SK-N-SH (cell line): ENCODE measurements around the gene AQP3. TPM values are rescaled to one million over a fixed set of nuclear protein-coding genes. Genes with fewer than 3 reads are reported as not detected.
A peak's percentile ranks its signal among the peaks of the same experiment; 100 is the strongest.

Source experiments
- CTCF ChIA-PET: fragments of 300-600, 350-600 bp; formaldehyde crosslinking; extraction: SDS; loops from one replicate; lab custom pipeline; 2021; lab: Yijun Ruan, JAX
- POLR2A ChIA-PET: fragments of 350-600 bp; sonication (Branson Sonifier 250); formaldehyde crosslinking; extraction: SDS; loops from one replicate; lab custom pipeline; 2020; ENCODE audit warnings: antibody characterized with exemption, inconsistent platforms; lab: Yijun Ruan, JAX
- DNase-seq: peaks from one replicate; pipeline ENCODE4 v3.0.0; 2012
- H2AFZ ChIP-seq: fragments of 200-600 bp; sonication (generic); 2 replicates; pipeline ENCODE4 v1.8.1; 2016; ENCODE audit warnings: antibody characterized with exemption, mild to moderate bottlenecking, low read depth
- H3F3A ChIP-seq: fragments of 200-600 bp; sonication (generic); replicated peaks from 2 replicates; pipeline ENCODE3; 2016; ENCODE audit warnings: antibody characterized with exemption, mild to moderate bottlenecking; ENCODE audit not compliant: insufficient read depth
- H3K27ac ChIP-seq, 2 experiments: fragments of 200-500 bp in 1 of 2; fragments of 200-600 bp in 1 of 2; sonication (Bioruptor generic) in 1 of 2; sonication (generic), shearing (Covaris generic) in 1 of 2; 2 replicates each; pipeline versions ENCODE4 v1.5.1 to v1.6.1; 2014 to 2016; ENCODE audit warnings: low read depth in 2 of 2, inconsistent platforms in 1 of 2, low read length in 1 of 2, mild to moderate bottlenecking in 1 of 2, mixed read lengths in 1 of 2
- H3K27me3 ChIP-seq: fragments of 200-600 bp; sonication (generic), shearing (Covaris generic); 2 replicates; pipeline ENCODE4 v1.6.1; 2016; ENCODE audit warnings: mixed run types; ENCODE audit not compliant: insufficient read depth
- H3K36me3 ChIP-seq, 2 experiments: fragments of 200-500 bp in 1 of 2; fragments of 200-600 bp in 1 of 2; sonication (Bioruptor generic) in 1 of 2; sonication (generic) in 1 of 2; replicated peaks in 1 of 2; 2 replicates each; pipeline versions ENCODE3 to v1.5.1; 2014 to 2016; ENCODE audit warnings: low read length in 1 of 2, mild to moderate bottlenecking in 1 of 2; ENCODE audit not compliant: insufficient read depth in 2 of 2, control insufficient read depth in 1 of 2
- H3K4me1 ChIP-seq, 2 experiments: fragments of 200-500 bp in 1 of 2; fragments of 200-600 bp in 1 of 2; sonication (Bioruptor generic) in 1 of 2; sonication (generic), shearing (Covaris generic) in 1 of 2; 2 replicates each; pipeline versions ENCODE4 v1.5.1 to v1.6.1; 2014 to 2016; ENCODE audit warnings: low read depth in 1 of 2, low read length in 1 of 2, mixed run types in 1 of 2; ENCODE audit not compliant: insufficient read depth in 2 of 2, control insufficient read depth in 1 of 2
- H3K4me2 ChIP-seq: fragments of 200-600 bp; sonication (generic), shearing (Covaris generic); 2 replicates; pipeline ENCODE4 v1.6.1; 2017; ENCODE audit warnings: mixed run types
- H3K4me3 ChIP-seq, 2 experiments: fragments of 200-500 bp in 1 of 2; fragments of 200-600 bp in 1 of 2; sonication (Bioruptor generic) in 1 of 2; sonication (generic), shearing (Covaris generic) in 1 of 2; 2 replicates each; pipeline versions ENCODE4 v1.5.1 to v1.8.1; 2014 to 2016; ENCODE audit warnings: low read depth in 2 of 2, inconsistent platforms in 1 of 2, low read length in 1 of 2, mild to moderate bottlenecking in 1 of 2, mixed read lengths in 1 of 2, moderate library complexity in 1 of 2
- H3K79me2 ChIP-seq: fragments of 200-600 bp; sonication (generic); 2 replicates; pipeline ENCODE4 v1.8.1; 2017; ENCODE audit warnings: mild to moderate bottlenecking; ENCODE audit not compliant: insufficient read depth
- H3K9ac ChIP-seq: fragments of 200-600 bp; sonication (generic); 2 replicates; pipeline ENCODE4 v1.6.1; 2017; ENCODE audit warnings: mixed run types
- H3K9me2 ChIP-seq: fragments of 200-600 bp; sonication (generic); 2 replicates; pipeline ENCODE4 v1.6.1; 2017; ENCODE audit warnings: mixed run types
- H3K9me3 ChIP-seq: fragments of 200-600 bp; sonication (generic); 2 replicates; pipeline ENCODE4 v1.6.1; 2017; ENCODE audit warnings: mixed run types, mild to moderate bottlenecking, moderate library complexity
- H4K20me1 ChIP-seq: fragments of 200-600 bp; sonication (generic); 2 replicates; pipeline ENCODE4 v1.6.1; 2017; ENCODE audit warnings: mild to moderate bottlenecking, mixed run types; ENCODE audit not compliant: insufficient read depth
- CHD2 ChIP-seq: fragments of 150-350 bp; IDR thresholded peaks from 2 replicates; pipeline ENCODE4 v1.6.1; 2018; ENCODE audit warnings: low read length; ENCODE audit not compliant: partially characterized antibody
- EP300 ChIP-seq, 2 experiments: IDR thresholded peaks; 2 replicates each; pipeline versions ENCODE4 v1.4.0 to v1.6.1; 2012; ENCODE audit warnings: borderline replicate concordance in 1 of 2, low read depth in 1 of 2, low read length in 1 of 2
- FOXM1 ChIP-seq: IDR thresholded peaks from 2 replicates; pipeline ENCODE4 v1.4.0; 2012; ENCODE audit warnings: low read depth, mild to moderate bottlenecking
- GABPA ChIP-seq: IDR thresholded peaks from 2 replicates; pipeline ENCODE4 v1.4.0; 2012; ENCODE audit warnings: low read depth, mild to moderate bottlenecking
- JUND ChIP-seq: IDR thresholded peaks from 2 replicates; pipeline ENCODE4 v1.4.0; 2012
- MEF2A ChIP-seq: IDR thresholded peaks from 2 replicates; pipeline ENCODE4 v1.4.0; 2012; ENCODE audit warnings: low read depth, borderline replicate concordance
- MXI1 ChIP-seq: IDR thresholded peaks from 2 replicates; pipeline ENCODE4 v1.6.1; 2012; ENCODE audit warnings: mild to moderate bottlenecking, low read depth, low read length, improper control_type of control experiment
- NFIC ChIP-seq: IDR thresholded peaks from 2 replicates; pipeline ENCODE4 v1.4.0; 2012; ENCODE audit warnings: borderline replicate concordance
- RAD21 ChIP-seq: IDR thresholded peaks from 2 replicates; pipeline ENCODE4 v1.6.1; 2012; ENCODE audit warnings: mild to moderate bottlenecking, low read length
- REST ChIP-seq: IDR thresholded peaks from 2 replicates; pipeline ENCODE4 v1.6.1; 2012; ENCODE audit warnings: mild to moderate bottlenecking, low read depth, low read length, moderate library complexity
- RXRA ChIP-seq: IDR thresholded peaks from 2 replicates; pipeline ENCODE4 v1.4.0; 2012; ENCODE audit warnings: low read depth, mild to moderate bottlenecking, borderline replicate concordance
- SIN3A ChIP-seq: IDR thresholded peaks from 2 replicates; pipeline ENCODE4 v1.6.1; 2012; ENCODE audit warnings: low read depth, mild to moderate bottlenecking, low read length, moderate library complexity, borderline replicate concordance
- TAF1 ChIP-seq: IDR thresholded peaks from 2 replicates; pipeline ENCODE4 v1.6.1; 2012; ENCODE audit warnings: low read depth, mild to moderate bottlenecking, low read length, moderate library complexity, borderline replicate concordance
- TEAD4 ChIP-seq: IDR thresholded peaks from 2 replicates; pipeline ENCODE4 v1.4.0; 2012; ENCODE audit warnings: mild to moderate bottlenecking, borderline replicate concordance; ENCODE audit not compliant: insufficient read depth
- USF1 ChIP-seq: IDR thresholded peaks from 2 replicates; pipeline ENCODE4 v1.4.0; 2012; ENCODE audit warnings: low read depth, borderline replicate concordance
- ZBTB33 ChIP-seq: IDR thresholded peaks from 2 replicates; pipeline ENCODE4 v1.4.0; 2012; ENCODE audit warnings: low read depth, borderline replicate concordance
- WGBS: methylation state at CpG from one replicate; pipeline ENCODE4 v1.1.6; 2017; ENCODE audit warnings: low lambda C conversion rate; 5-methylcytosine and 5-hydroxymethylcytosine counted together
- polyA plus RNA-seq, 3 experiments: library from polyadenylated mRNA; depleted of rRNA; stranded (reverse); fragments of >200 nt; gene quantifications; 2 replicates each; pipeline ENCODE4 v1.2.3, GENCODE V29; 2012
- TF ChIP-seq, protein P1 (sequence below): fragments of 150-350 bp; IDR thresholded peaks from 2 replicates; pipeline ENCODE4 v1.6.1; 2016; ENCODE audit warnings: mild to moderate bottlenecking, low read depth, low read length
- TF ChIP-seq, protein P2 (sequence below): IDR thresholded peaks from 2 replicates; pipeline ENCODE4; 2012

Gene AQP3
- polyA plus RNA-seq, 1 of the 3 experiments (the other 2 are of a cell fraction): 0.64 TPM

- H3K4me1 ChIP-seq: peaks cover 0 to 11% of the 10 kb centered on the region in 2 experiments; a peak in 1 of 4 replicates
- no peaks in the 10 kb centered on the region for H3K9me3 ChIP-seq
- peak overlapping the region; percentile 74 to 79 for H3K4me3 ChIP-seq
- peaks cover 37% of the 10 kb centered on the region for H3K79me2 ChIP-seq
- TF ChIP-seq ZBTB33 (no peak), CHD2 (no peak), RAD21 (no peak), RXRA (no peak), NFIC (no peak), TAF1 (no peak), JUND (no peak), FOXM1 (no peak), REST (no peak), SIN3A (no peak), MEF2A (no peak), TEAD4 (no peak), USF1 (no peak), MXI1 (no peak), GABPA (no peak), EP300 (IDR thresholded peaks at IDR 0.05; ENCODE audit: borderline replicate concordance in 1 of 2, low read depth in 1 of 2, low read length in 1 of 2) (no peak)
- TF ChIP-seq, protein P1, sequence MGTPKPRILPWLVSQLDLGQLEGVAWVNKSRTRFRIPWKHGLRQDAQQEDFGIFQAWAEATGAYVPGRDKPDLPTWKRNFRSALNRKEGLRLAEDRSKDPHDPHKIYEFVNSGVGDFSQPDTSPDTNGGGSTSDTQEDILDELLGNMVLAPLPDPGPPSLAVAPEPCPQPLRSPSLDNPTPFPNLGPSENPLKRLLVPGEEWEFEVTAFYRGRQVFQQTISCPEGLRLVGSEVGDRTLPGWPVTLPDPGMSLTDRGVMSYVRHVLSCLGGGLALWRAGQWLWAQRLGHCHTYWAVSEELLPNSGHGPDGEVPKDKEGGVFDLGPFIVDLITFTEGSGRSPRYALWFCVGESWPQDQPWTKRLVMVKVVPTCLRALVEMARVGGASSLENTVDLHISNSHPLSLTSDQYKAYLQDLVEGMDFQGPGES: no peak
- TF ChIP-seq, protein P2, sequence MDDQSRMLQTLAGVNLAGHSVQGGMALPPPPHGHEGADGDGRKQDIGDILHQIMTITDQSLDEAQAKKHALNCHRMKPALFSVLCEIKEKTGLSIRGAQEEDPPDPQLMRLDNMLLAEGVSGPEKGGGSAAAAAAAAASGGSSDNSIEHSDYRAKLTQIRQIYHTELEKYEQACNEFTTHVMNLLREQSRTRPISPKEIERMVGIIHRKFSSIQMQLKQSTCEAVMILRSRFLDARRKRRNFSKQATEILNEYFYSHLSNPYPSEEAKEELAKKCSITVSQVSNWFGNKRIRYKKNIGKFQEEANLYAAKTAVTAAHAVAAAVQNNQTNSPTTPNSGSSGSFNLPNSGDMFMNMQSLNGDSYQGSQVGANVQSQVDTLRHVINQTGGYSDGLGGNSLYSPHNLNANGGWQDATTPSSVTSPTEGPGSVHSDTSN: no peak
- peak overlapping the region; percentile 69 for H3K9ac ChIP-seq
- POLR2A ChIA-PET: interaction anchor here (0.6 to 1.4 kb wide), 6 partner anchors 8 to 449 kb away, joined by 3 to 6 read pairs (median 3); no protein-coding TSS in a partner anchor
- H3K4me2 ChIP-seq: peak overlapping the region; percentile 85
- peaks cover 4% of the 10 kb centered on the region for H3F3A ChIP-seq
- no peaks in the 10 kb centered on the region for H4K20me1 ChIP-seq
- H3K9me2 ChIP-seq: no peaks in the 10 kb centered on the region
- no peaks in the 10 kb centered on the region for H3K27me3 ChIP-seq
- H3K36me3 ChIP-seq: peaks cover 36% of the 10 kb centered on the region in 2 experiments
- peak overlapping the region in 1 of 2 experiments; percentile 42; a peak in 1 of 4 replicates for H3K27ac ChIP-seq
- H2AFZ ChIP-seq: no peak overlapping the region
- CTCF ChIA-PET: interaction anchor here (1.1 to 3.5 kb wide), 8 partner anchors 9 to 151 kb away, joined by 3 to 22 read pairs (median 6); partner anchors contain the start of gene AQP7
- 6% methylated on average over 17 of the region's 18 CpGs for WGBS
- DNase-seq: peak; percentile 21
These were observed 25.7 kb upstream of the AQP3 start for GRCh38 chr9:33472881-33473615.
